ENCODE data around the gene BTBD16. TPM values are rescaled to one million over a fixed set of nuclear protein-coding genes. Genes with fewer than 3 reads are reported as not detected.

The BTBD16 gene
- total and polyA plus RNA-seq, 10 of the 15 experiments (the other 5 are each of a cell fraction or from before 2014, with no cell fraction given): 0.11 TPM; not detected in 9

DNA sequence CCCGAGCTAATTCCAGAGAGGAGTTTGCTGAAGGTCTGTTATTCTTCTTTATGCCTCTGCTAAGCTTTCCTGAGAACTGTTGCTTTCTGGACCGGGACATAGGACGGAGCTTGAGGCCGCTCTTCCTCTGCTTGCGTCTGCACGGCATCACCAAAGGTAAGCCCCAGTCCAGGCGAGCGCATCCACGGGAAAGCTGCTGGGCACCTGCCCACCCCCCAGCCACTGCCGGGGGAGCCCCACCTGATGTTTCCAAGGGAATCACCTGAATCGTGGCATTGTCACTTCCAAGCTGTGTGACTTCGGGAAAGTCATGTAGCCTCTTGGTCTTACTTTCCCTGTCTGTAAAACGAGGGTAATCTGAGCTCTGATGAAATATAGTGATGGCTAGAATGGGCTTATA lies 58.3 kb downstream of the BTBD16 start (continued):
- TF ChIP-seq, protein P1, sequence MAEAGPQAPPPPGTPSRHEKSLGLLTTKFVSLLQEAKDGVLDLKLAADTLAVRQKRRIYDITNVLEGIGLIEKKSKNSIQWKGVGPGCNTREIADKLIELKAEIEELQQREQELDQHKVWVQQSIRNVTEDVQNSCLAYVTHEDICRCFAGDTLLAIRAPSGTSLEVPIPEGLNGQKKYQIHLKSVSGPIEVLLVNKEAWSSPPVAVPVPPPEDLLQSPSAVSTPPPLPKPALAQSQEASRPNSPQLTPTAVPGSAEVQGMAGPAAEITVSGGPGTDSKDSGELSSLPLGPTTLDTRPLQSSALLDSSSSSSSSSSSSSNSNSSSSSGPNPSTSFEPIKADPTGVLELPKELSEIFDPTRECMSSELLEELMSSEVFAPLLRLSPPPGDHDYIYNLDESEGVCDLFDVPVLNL (IDR thresholded peaks at IDR 0.05; ENCODE audit: low read depth, low read length): no peak
- no peak for TF ChIP-seq CEBPZ (IDR thresholded peaks at IDR 0.05; ENCODE audit: low read depth, low read length)

GRCh38 chr10:122331100-122331499 lies 60.0 kb downstream of the BTBD16 start:
- FAIRE-seq: no peak
- Histone ChIP-seq H3K4me3 (no peak overlapping the region), H3K4me2 (ENCODE audit: control insufficient read depth, insufficient read depth) (no peak overlapping the region), H3K79me2 (ENCODE audit: control insufficient read depth, insufficient read depth, low read length) (no peaks in the 10 kb centered on the region), H2AFZ (ENCODE audit: control insufficient read depth, low read depth, low read length) (no peak overlapping the region), H3K9me3 (replicated peaks; ENCODE audit: control insufficient read depth, insufficient read depth, low read length) (no peaks in the 10 kb centered on the region), H3K27ac (ENCODE audit: control insufficient read depth, insufficient read depth) (no peak overlapping the region), H3K36me3 (ENCODE audit: control insufficient read depth in 2 of 2, insufficient read depth in 2 of 2, low read length in 1 of 2) (no peaks in the 10 kb centered on the region), H4K20me1 (ENCODE audit: control insufficient read depth, insufficient read depth) (no peaks in the 10 kb centered on the region; the same call in 1 of the 2 replicates), H3K27me3 (replicated peaks in 1 of 2; ENCODE audit: control insufficient read depth in 2 of 2, insufficient read depth in 2 of 2, low read length in 1 of 2) (peaks cover 0 to 3% of the 10 kb centered on the region in 2 experiments; a peak in 1 of 4 replicates), H3K9ac (ENCODE audit: control insufficient read depth, insufficient read depth, low read length) (no peak overlapping the region), H3K4me1 (ENCODE audit: control insufficient read depth, insufficient read depth, low read length) (peaks cover 4% of the 10 kb centered on the region)
- no peak for DNase-seq (ENCODE audit: low read depth, low spot score)
- ATAC-seq: no peak
- ChIA-PET SMC1A (ENCODE audit: uncharacterized antibody, unreplicated experiment) (no interaction called here), CTCF (no interaction called here), POLR2A (no interaction called here), RAD21 (ENCODE audit: unreplicated experiment) (no interaction called here)
- BruUV-seq (replicated peaks): no TSS peak
- in situ Hi-C loops (cut with MboI): no loop called here
- TF ChIP-seq CHD2 (IDR thresholded peaks at IDR 0.05; ENCODE audit: borderline replicate concordance, low read depth, low read length) (no peak), CREM (IDR thresholded peaks at IDR 0.05; ENCODE audit: low read depth) (no peak), HSF1 (IDR thresholded peaks at IDR 0.05; ENCODE audit: low read depth, low read length) (no peak), HDGF (IDR thresholded peaks at IDR 0.05) (no peak), SUPT20H (IDR thresholded peaks at IDR 0.05; ENCODE audit: borderline replicate concordance, control insufficient read depth, low read depth, low read length) (no peak), RAD21 (IDR thresholded peaks at IDR 0.05; ENCODE audit: insufficient read depth, low read depth, low read length) (no peak)
- TF ChIP-seq, protein P2, sequence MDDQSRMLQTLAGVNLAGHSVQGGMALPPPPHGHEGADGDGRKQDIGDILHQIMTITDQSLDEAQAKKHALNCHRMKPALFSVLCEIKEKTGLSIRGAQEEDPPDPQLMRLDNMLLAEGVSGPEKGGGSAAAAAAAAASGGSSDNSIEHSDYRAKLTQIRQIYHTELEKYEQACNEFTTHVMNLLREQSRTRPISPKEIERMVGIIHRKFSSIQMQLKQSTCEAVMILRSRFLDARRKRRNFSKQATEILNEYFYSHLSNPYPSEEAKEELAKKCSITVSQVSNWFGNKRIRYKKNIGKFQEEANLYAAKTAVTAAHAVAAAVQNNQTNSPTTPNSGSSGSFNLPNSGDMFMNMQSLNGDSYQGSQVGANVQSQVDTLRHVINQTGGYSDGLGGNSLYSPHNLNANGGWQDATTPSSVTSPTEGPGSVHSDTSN (IDR thresholded peaks at IDR 0.05; ENCODE audit: insufficient replicate concordance, low read depth, low read length): no peak
- TF ChIP-seq, protein P3, sequence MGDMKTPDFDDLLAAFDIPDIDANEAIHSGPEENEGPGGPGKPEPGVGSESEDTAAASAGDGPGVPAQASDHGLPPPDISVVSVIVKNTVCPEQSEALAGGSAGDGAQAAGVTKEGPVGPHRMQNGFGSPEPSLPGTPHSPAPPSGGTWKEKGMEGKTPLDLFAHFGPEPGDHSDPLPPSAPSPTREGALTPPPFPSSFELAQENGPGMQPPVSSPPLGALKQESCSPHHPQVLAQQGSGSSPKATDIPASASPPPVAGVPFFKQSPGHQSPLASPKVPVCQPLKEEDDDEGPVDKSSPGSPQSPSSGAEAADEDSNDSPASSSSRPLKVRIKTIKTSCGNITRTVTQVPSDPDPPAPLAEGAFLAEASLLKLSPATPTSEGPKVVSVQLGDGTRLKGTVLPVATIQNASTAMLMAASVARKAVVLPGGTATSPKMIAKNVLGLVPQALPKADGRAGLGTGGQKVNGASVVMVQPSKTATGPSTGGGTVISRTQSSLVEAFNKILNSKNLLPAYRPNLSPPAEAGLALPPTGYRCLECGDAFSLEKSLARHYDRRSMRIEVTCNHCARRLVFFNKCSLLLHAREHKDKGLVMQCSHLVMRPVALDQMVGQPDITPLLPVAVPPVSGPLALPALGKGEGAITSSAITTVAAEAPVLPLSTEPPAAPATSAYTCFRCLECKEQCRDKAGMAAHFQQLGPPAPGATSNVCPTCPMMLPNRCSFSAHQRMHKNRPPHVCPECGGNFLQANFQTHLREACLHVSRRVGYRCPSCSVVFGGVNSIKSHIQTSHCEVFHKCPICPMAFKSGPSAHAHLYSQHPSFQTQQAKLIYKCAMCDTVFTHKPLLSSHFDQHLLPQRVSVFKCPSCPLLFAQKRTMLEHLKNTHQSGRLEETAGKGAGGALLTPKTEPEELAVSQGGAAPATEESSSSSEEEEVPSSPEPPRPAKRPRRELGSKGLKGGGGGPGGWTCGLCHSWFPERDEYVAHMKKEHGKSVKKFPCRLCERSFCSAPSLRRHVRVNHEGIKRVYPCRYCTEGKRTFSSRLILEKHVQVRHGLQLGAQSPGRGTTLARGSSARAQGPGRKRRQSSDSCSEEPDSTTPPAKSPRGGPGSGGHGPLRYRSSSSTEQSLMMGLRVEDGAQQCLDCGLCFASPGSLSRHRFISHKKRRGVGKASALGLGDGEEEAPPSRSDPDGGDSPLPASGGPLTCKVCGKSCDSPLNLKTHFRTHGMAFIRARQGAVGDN (IDR thresholded peaks at IDR 0.05): no peak
- intact Hi-C loops (cut with micrococcal nuclease; ENCODE audit: unreplicated experiment): no loop called here
- 36% methylated on average over 7 of the region's 7 CpGs for WGBS (ENCODE audit: insufficient coverage, insufficient replicate concordance, low lambda C conversion rate, missing lambda C conversion rate)
